Stimulated activated CD8-positive, alpha-beta memory T cell treated with anti-CD3 and anti-CD28 coated beads, Interleukin-12 subunit alpha, Interleukin-12 subunit beta, amount 100 ng/mL, for 1 hour (primary cell): ENCODE data around the gene ATP2B1.

Source experiments
- DNase-seq: peaks from one replicate; pipeline ENCODE4 v3.0.0-alpha.2; 2020; ENCODE audit warnings: low read depth

The ATP2B1 gene

DNA sequence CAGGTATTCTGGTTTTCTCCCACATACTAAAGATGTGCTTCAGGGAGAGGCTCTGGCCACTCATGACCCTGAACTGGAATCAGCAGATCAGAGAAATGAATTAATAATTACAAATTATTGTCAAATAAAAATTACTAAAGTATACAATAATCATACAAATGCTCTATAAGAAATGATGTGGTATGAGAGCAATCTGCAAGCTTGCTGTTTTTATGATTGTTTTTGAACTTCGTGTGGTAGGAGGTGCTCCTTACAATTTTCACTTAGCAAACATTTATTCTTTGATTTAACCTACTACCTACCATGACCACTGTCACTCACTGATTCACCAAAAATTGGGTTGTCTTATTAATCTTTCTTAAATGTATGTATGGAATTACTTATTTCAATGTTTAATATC lies 16.2 kb downstream of the ATP2B1 start:
- DNase-seq = no peak

DNA sequence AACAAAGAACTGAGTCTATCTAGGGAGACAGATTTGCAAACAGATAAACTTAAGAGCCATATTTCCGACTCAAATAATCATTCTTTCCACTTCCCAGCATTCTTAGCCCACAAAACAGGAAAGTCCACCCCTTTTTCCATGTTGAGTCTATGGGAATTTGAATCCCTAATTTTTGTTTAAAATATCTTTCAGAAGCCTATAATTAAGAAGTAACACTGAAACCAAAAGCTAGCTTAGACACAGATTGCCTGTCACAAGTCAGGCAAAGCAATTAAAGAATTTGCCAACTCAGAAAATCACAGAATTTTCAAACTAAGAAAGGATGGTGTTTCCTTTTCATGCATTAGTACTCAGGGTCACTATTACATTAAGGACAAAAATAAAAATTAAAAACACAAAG lies 17.0 kb downstream of the ATP2B1 start:
- no peak for DNase-seq

DNA sequence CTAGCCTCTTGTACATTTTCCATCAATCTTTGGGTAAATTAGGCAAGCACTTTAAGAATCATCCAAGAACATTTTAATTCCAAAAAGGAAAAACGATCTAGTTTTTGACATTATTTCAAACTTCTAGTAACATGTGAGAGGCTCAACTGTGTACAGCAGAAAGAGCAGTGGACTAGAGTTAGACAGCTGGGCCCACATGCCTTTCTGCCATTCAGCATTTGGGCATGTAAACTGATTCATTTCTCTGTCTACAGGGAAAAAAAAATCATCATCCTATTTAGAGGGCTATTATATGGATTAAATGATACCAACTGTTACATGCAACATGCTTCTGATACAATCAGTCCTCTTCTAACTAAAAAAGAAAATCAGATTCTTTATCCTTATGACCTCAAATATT lies 17.7 kb downstream of the ATP2B1 start:
- DNase-seq = no peak

DNA sequence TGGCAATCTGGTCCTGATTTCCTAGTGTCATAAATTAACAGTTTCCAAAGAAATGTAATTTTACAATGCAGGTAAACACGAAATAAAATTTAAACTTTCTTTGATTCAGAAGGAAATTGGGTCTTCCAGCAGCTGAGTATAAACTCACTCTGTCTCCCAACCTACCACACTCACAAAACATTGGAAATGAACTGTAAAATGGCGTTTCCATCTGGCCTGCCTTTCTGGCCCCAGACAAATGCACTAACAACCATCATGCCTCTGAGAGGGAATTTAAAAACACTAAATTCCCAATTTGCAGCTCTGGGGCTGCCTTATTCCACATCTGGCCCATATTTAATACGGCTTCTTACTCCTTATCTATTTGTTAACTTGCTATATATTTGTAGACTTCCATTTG lies 19.3 kb downstream of the ATP2B1 start:
- DNase-seq = no peak

DNA sequence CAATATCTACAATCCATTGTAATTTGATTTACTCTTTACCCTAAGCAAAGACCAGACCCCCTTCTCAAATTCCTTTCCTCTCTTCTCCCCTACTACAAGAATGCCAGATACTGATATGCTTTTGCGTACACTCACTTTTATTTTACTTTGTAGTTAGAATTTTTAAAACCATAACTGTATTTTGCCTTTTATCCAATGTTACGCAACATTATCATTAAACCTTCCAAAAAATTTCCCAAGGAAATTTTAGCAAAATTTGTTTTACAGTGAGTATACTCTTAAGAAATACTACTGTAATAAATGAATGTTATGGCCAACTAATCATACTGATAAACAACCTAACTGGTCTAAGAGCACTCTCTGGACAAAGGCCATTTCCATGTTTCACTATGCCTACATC lies 22.3 kb downstream of the ATP2B1 start:
- DNase-seq = no peak

DNA sequence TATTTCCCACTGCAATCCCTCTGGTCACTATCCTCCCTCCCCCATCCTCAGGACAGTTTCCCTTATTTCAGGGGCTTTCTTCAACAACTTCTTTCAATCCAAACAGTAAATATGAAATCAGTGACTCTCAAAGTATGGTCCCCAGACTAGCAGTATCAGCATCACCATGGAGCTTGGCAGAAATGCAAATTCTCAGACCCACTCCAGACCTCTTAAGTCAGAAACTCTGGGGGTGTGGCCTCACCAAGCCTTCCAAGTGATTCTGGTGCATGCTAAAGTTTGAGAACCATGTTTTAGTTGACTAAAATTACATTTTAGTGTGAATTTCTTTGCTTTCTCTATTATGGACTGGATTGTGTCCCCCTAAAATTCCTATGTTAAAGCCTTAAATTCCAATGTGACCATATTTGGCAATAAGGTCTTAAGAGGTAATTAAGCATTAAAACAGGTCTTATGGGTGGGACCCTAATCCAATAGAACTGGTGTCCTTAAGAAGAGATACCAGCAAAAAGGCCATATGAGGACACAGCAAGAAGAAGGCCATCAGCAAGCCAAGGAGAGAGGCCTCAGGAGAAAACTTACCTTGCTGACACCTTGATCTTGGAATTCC lies 23.2 kb downstream of the ATP2B1 start:
- no peak for DNase-seq

DNA sequence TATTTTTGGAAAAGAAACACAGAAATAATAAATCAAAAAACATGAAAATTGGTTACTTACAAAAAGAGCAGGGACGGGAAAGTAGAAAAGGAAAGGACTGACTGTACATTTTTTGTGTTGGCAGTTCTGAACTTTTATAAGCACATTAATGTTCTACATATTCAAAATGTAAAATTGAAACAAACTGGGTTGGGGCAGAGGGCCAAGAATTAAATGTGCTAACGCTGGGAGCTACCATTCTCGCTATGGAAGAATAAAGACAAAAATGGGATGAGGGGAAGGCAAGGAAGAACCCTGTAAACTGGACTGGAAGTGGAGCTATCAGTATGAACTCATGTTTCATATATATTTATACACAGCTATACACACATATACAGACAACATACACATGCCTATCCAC lies 24.5 kb downstream of the ATP2B1 start:
- DNase-seq = no peak

DNA sequence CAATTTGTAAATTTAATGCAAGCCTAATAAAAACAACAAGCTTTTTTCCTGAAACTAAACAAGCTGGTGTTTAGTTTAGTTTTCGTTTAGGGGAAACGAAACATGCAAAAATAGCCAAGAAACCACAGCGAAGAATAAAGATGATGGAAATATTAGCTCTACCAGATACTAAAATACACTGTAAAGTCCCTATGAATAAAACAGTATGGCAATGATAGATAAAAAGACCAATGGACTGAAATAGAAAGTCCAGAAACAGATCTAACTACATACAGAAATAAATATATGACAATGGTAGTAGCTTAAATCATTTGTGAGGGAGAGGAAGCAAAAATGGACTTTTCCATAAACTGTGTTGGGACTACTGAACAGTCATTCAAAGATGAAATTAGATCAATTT lies 26.4 kb downstream of the ATP2B1 start:
- no peak for DNase-seq

DNA sequence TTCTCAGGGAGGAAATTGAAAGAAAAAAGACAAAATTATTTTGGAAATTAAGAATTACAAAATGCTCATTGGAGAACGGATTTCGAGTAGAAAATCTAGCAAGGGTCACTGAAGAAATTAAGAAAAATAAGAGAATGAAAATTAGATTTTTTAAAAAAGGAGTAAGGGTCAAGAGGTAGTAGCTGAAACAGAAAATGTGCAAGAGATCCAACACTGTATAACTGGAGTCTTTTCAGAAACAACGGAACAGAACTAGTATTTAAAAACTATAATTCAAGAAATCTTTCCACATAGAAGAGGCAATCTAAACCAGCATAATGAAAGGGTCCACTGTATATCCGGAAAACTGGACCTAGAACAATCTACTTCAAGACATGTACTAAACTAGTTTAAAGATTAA lies 28.2 kb downstream of the ATP2B1 start:
- DNase-seq = no peak

DNA sequence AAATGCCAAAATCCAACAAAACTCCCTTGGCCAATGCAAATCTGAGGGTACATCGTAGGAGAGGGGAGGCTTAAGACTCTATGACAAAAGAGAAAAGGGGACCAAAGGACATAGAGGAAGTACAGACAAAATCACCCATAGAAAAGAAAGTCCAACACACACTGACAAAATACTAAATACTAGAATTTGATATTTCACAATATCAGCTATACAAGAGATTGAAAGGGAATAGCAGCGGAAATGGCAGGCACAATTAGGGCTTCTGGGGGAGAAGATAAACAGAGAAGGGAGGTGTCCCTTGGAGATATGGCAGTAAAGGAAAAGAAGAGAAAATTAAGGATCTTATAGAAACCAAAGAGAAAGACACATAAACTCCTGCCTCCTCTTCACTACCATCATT lies 29.0 kb downstream of the ATP2B1 start:
- DNase-seq = no peak

DNA sequence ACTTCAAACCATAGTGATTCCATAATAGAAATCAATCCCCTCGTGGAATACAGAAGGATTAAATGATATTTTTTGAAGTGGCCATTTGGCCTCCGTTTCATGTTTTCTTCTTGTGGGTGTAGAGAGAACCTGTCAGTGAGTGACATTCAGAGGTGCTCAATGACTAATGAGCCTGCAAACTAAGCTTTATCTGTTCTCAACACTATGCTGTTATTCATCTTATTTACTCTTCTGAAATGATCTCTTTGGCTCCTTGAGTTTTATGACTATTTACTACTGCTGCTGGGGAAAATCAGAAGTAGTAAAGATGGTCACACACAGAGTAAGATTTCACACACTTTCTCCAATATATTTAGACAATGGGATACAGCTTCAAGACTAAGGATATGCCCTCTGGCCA lies 30.4 kb downstream of the ATP2B1 start:
- DNase-seq = no peak

DNA sequence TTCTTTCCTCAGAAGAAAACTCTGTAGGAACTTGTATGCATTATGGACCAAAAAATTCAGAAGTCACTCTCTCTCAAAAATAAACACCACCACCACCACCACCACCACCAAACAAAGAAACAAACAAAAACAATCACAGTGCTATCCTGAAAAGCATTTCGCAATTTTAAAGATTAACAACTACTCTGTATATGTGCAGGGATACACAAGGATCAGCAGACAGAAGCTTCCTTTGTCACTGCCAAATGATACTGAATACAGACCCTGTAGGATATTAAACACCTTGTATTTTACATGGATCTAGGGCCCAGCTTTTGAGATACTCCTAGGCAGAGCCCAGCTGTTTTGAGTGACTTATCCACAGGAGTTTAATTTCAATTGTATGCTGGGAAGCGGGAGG lies 31.7 kb downstream of the ATP2B1 start:
- no peak for DNase-seq

DNA sequence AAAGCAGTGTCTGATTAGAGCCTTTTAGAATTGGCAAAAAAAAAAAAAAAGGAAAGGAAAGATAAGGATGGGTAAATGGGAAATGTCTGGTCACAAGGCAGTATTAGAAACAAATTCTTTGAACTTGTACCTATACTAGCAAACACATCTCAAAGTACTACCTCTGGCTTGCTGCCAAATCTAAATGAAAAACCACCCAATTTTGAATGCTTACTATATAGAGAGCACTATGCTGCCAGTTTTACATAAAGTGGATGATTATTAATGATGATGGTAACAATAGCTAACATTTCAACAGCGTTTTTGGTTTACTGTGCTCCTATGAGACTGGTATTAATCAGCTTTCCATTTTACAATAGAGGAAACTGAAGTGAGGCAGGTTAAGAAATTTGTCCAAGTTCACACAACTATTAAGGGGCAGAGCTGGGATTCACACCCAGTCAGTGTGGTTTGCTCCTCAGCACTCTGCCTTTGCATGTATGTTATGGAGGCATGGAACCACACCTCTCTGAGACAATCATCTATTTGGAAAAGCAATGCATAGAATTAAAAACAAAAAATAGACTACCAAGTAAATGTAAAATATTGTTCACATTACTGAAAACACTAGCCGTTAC lies 34.2 kb downstream of the ATP2B1 start:
- DNase-seq = no peak

DNA sequence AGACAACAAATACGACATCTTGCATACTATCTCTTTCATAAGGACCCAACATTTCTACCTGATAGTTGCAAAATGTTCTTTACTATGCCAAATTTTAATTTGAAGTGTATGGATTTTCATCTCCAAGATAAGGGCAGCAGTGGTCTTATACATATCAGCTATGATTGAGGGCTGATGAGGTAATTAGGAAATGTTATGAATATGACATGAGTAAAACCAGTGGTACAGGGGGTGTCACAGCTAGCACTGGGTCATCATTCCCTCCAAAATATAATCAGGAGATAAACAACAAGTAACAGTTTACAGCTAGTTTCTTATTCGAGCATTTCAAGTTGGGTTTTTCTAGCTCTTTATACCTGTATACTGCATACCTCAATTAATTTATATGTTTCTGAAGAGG lies 35.0 kb downstream of the ATP2B1 start:
- DNase-seq = no peak

DNA sequence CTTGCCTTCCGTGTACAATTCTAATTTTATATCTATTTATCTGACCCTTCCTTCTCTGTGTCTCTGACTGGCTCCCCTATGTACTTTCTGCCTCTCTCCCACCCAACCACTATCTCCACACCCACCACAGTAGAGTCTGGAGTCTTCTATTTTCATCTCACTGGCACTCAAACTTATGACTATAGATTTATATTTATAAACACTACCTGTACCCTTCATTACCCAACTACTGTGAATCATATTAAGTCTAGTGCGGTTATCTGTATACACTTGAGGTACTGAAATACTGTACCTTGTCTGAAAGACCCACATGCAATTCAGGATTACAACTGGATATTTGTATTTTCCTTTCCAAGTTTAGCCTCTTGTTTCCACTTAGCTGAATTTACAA lies 36.1 kb downstream of the ATP2B1 start:
- no peak for DNase-seq

DNA sequence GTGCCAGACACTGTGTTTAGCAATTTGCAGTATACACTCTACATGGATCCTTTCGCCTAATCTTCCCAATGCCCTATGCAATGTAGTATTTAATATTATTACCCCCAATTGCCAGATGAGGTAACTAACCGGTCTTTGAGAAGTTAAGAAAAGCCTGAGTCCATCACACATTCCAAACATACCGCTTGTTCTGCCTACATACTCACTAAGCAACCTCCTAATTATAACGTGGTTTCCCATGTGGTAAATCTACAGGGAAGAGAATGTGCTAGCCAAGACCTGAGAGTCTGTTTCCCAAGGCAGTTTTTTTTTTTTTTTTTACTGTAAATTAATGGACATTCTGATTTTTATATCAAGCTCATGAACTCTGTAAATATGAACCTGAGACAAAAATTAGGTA lies 37.2 kb downstream of the ATP2B1 start:
- no peak for DNase-seq

DNA sequence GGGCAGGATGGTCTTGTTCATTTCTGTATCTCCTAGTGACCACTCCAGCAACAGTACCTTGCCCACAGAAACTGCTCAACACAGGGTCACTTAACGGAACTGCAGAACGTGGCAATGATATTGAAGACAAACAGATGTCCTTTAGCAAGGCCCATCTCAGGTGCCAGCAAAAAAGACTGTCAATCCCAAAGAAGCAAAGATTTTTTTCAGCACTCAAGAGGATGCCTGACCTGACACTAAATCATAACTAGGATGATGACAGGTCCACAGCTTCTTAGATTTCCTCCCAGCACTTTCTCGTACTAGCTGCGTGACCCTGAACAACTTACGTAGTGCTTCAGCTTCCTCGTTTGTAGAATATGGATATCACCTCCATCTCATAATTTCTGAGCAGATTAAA lies 39.4 kb downstream of the ATP2B1 start:
- no peak for DNase-seq

DNA sequence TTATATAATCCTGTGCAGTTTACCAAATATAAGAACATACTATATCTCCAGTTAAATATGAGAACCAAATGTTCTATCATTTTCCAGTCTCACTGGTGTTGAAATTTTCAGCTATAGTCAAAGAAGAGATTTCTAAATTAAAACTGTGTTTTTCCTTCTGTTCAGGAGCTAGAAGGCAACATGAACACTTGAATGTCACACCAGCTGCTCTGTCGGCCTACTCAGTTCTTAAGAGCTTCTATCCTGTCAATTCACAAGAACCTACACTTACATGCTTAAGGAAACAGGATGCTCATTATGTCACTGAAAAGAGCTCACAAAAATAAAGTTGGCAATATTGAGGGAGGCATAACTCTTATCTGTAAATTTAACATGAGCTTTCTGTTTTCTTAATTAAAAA lies 43.1 kb downstream of the ATP2B1 start:
- no peak for DNase-seq

DNA sequence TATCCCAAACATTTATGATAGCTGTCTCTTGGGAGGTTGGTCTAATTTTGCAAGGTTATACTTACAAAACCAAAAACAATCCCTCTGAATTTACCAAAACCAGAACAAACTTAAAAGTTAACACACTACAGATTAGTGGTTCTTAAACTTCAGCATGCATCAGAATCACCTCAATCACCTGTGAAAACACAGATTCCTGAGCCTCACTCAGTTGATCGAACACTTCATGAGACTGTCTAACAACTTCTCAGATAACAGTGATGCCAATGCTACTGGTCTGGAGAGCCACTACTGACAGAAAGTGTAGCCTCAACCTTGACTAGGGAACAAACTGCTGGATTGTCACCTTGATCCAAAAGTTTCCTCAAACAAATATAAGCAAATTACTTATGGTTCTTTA lies 44.2 kb downstream of the ATP2B1 start:
- no peak for DNase-seq

DNA sequence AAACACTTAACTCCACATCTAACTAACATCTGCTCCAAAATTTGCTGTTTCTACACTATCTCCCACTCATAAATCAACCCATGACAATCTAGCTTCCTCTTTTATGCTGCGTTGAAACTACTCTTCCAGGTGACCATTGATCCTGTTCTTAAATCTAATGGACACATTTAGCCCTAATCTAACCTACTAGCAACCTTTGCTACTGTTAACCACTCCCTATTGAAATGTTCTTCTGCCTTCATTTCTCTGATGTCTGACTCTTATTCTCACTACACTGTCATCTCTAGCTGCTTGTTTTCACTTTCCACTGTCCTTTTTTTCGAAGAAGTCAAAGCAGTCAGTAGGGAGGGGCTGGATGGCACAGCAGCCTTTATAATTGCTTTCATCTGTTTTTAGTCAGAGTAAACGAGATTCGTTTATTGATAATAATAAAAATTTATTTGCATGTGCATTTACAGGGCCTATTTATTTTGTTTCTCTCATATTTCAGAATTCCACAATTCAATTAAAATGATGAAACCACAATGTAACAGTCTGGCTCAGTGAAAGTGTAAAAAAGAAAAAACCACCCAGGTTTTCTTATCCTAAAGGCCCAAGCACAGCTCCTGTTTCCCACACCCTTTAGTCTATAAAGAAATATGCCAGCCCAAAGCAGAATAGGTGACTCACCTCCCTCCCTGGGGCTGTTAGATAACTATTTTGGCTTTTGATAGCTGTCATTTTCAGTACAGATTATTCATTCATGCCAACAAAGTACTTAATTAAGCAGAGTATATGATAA lies 44.9 kb downstream of the ATP2B1 start:
- DNase-seq = no peak

DNA sequence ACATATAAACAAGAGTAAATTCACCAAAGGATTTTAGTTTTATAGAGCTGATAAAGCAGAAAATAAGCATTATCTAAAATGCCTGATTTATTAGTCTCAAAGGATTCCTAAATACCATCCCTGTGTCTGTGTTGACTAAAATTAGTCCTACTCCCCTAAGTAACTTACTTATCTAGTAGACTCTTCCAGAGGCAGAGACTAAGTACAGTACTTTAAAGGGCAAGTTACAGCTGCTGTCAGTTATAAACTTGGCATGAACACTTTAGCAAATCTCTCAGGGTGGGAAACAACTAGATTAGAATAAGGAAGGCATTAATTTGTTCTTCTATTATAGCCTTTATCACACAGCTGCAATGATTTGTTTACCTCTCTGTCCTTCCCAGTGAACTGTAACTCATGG lies 46.0 kb downstream of the ATP2B1 start:
- DNase-seq = no peak

DNA sequence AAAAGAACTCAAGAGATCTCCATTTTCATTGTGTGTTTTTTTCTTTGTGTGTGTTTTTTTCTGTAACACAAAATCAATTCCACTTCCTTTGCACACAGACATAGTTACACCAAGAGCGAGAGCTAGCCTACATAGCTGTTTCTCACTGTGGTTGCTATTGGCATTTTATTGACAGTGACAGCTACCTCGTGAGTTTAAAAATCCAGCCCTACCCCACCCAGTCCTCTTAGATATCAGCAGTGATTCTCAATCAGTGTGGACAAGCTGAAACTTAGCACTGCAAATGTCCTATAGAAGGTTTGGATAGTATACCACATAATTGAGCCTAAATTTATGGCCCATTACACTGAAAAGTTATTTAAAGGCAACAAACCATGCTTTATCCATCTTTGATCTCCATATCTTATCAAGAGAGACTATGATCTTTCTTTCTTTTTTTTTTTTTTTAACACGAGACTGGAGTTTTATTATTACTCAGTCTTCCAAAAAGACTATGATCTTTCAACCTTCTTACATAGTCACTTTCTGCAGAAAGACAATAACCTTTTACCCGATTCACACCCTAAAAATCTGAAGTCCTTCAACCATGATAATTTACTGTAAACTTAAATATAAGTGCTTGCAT lies 46.8 kb downstream of the ATP2B1 start:
- no peak for DNase-seq

DNA sequence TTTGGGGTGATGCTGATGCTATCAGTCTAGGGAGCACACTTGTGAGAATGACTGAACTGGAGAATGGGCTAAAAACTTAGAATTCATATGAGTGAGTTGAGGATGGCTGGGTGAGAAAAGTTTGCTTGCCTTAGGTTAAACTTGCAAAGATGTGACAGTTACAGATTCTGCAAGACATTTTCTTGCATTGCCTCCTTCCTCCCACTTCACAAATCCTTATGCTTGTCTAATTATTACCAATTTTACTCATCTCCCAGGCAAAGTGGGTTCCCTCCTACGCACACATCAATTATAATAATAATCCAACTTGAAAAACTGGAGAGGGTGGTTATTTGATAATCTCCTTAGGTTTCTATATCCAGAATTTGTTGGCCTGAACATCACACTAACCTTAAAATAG lies 50.9 kb downstream of the ATP2B1 start:
- no peak for DNase-seq
